Erythroblast (primary cell): ENCODE measurements around the gene EIF1AD.

Experiments
- GATA1 ChIP-seq: IDR thresholded peaks from 2 replicates; pipeline ENCODE4 v1.6.1; 2011; ENCODE audit warnings: low read depth, mild to moderate bottlenecking, control low read depth, low read length, moderate library complexity
- POLR2A ChIP-seq: IDR thresholded peaks from 2 replicates; pipeline ENCODE4 v1.6.1; 2011; ENCODE audit warnings: mild to moderate bottlenecking, low read length

- TF ChIP-seq POLR2A: no peak
- no peak for TF ChIP-seq GATA1
These were observed 28.4 kb downstream of the EIF1AD start for GRCh38 chr11:65973439-65974110.
